ENCODE results near the gene SLC9A7.

Gene SLC9A7

GRCh38 chrX:46653482-46653881 lies 105.4 kb downstream of the SLC9A7 start:
- DNase-seq (ENCODE audit: low read depth) = no peak
- peak; percentile 33 for TF ChIP-seq CTCF (conservative IDR thresholded peaks at IDR 0.05; ENCODE audit: low read depth, low read length)
- H3K4me3 ChIP-seq (ENCODE audit: low read length) = no peak overlapping the region

GRCh38 chrX:46649421-46650260 lies 109.3 kb downstream of the SLC9A7 start:
- TF ChIP-seq CTCF (conservative IDR thresholded peaks at IDR 0.05; ENCODE audit: low read depth, low read length) = no peak
- H3K4me3 ChIP-seq (ENCODE audit: low read length) = no peak overlapping the region
- no peak for DNase-seq (ENCODE audit: low read depth)

- H3K4me3 ChIP-seq (ENCODE audit: low read length) = no peak overlapping the region
Observed at GRCh38 chrX:46648660-46649059, 110.3 kb downstream of the SLC9A7 start.

GRCh38 chrX:46647251-46647650 lies 111.7 kb downstream of the SLC9A7 start:
- DNase-seq (ENCODE audit: low read depth) = no peak
- no peak overlapping the region for H3K4me3 ChIP-seq (ENCODE audit: low read length)
- TF ChIP-seq CTCF (conservative IDR thresholded peaks at IDR 0.05; ENCODE audit: low read depth, low read length) = no peak

More at GRCh38 chrX:46648660-46649059, 110.3 kb downstream of the SLC9A7 start:
- no peak for TF ChIP-seq CTCF (conservative IDR thresholded peaks at IDR 0.05; ENCODE audit: low read depth, low read length)
- DNase-seq (ENCODE audit: low read depth) = no peak

GRCh38 chrX:46645614-46646013 lies 113.3 kb downstream of the SLC9A7 start:
- no peak overlapping the region for H3K4me3 ChIP-seq (ENCODE audit: low read length)
- TF ChIP-seq CTCF (conservative IDR thresholded peaks at IDR 0.05; ENCODE audit: low read depth, low read length) = no peak
- no peak for DNase-seq (ENCODE audit: low read depth)

GRCh38 chrX:46643636-46644035 lies 115.3 kb downstream of the SLC9A7 start:
- TF ChIP-seq CTCF (conservative IDR thresholded peaks at IDR 0.05; ENCODE audit: low read depth, low read length) = no peak
- no peak overlapping the region for H3K4me3 ChIP-seq (ENCODE audit: low read length)
- no peak for DNase-seq (ENCODE audit: low read depth)

- peak; percentile 37 for TF ChIP-seq CTCF (conservative IDR thresholded peaks at IDR 0.05; ENCODE audit: low read depth, low read length)
Observed at GRCh38 chrX:46642145-46642544, 116.8 kb downstream of the SLC9A7 start.

More at GRCh38 chrX:46642145-46642544, 116.8 kb downstream of the SLC9A7 start:
- no peak for DNase-seq (ENCODE audit: low read depth)
- no peak overlapping the region for H3K4me3 ChIP-seq (ENCODE audit: low read length)
